ENCODE measurements around the gene TEX19. TPM values are rescaled to one million over a fixed set of nuclear protein-coding genes. Genes with fewer than 3 reads are reported as not detected.

The TEX19 gene
- total RNA-seq, 2 donors from 2014 or later = 0.46 to 0.48 TPM

- no peaks in the 10 kb centered on the region for H3K27me3 ChIP-seq (ENCODE audit: control insufficient read depth, insufficient read depth, low read length, poor library complexity, severe bottlenecking)
- Mint-ChIP-seq H3K9me3 (no peaks in the 10 kb centered on the region), H3K27ac (no peak overlapping the region), H3K4me3 (no peak overlapping the region), H3K36me3 (ENCODE audit: low read depth) (no peaks in the 10 kb centered on the region), H3K27me3 (ENCODE audit: insufficient read depth) (peaks cover 2% of the 10 kb centered on the region), H3K4me1 (no peaks in the 10 kb centered on the region)
- H3K9me3 ChIP-seq (ENCODE audit: control insufficient read depth, low read length) = no peaks in the 10 kb centered on the region
- TF ChIP-seq, protein P1, sequence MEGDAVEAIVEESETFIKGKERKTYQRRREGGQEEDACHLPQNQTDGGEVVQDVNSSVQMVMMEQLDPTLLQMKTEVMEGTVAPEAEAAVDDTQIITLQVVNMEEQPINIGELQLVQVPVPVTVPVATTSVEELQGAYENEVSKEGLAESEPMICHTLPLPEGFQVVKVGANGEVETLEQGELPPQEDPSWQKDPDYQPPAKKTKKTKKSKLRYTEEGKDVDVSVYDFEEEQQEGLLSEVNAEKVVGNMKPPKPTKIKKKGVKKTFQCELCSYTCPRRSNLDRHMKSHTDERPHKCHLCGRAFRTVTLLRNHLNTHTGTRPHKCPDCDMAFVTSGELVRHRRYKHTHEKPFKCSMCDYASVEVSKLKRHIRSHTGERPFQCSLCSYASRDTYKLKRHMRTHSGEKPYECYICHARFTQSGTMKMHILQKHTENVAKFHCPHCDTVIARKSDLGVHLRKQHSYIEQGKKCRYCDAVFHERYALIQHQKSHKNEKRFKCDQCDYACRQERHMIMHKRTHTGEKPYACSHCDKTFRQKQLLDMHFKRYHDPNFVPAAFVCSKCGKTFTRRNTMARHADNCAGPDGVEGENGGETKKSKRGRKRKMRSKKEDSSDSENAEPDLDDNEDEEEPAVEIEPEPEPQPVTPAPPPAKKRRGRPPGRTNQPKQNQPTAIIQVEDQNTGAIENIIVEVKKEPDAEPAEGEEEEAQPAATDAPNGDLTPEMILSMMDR (conservative IDR thresholded peaks at IDR 0.05) = no peak
- H3K36me3 ChIP-seq (ENCODE audit: control insufficient read depth, insufficient read depth, low read length) = no peaks in the 10 kb centered on the region
- no peaks in the 10 kb centered on the region for H3K4me1 ChIP-seq (ENCODE audit: control insufficient read depth, insufficient read depth, low read length)
- no peak overlapping the region for H3K27ac ChIP-seq (ENCODE audit: low read depth, low read length)
- WGBS, 2 experiments (ENCODE audit: insufficient coverage in 1 of 2, insufficient read length in 1 of 2) = 88 to 93% methylated on average over 8 to 32 of the region's 32 CpGs
- no peak overlapping the region for H3K4me3 ChIP-seq (ENCODE audit: low read length)
- DNase-seq = no peak
- H3K9ac ChIP-seq (ENCODE audit: extremely low read depth, low read length, poor library complexity, severe bottlenecking) = no peak overlapping the region
These were observed 44.1 kb upstream of the TEX19 start for GRCh38 chr17:82314727-82315605.

- WGBS, 2 experiments (ENCODE audit: insufficient coverage in 1 of 2, insufficient read length in 1 of 2) = 73 to 77% methylated on average over 22 to 36 of the region's 36 CpGs
- H3K9ac ChIP-seq (ENCODE audit: extremely low read depth, low read length, poor library complexity, severe bottlenecking) = no peak overlapping the region
- no peaks in the 10 kb centered on the region for H3K4me1 ChIP-seq (ENCODE audit: control insufficient read depth, insufficient read depth, low read length)
- no peaks in the 10 kb centered on the region for H3K4me1 Mint-ChIP-seq
- H3K27me3 Mint-ChIP-seq (ENCODE audit: insufficient read depth) = peaks cover 2% of the 10 kb centered on the region
- H3K4me3 ChIP-seq (ENCODE audit: low read length) = no peak overlapping the region
- no peak overlapping the region for H3K27ac ChIP-seq (ENCODE audit: low read depth, low read length)
- H3K27ac Mint-ChIP-seq = no peak overlapping the region
- TF ChIP-seq, protein P1 (conservative IDR thresholded peaks at IDR 0.05) = no peak
- DNase-seq = peak; percentile 81
- H3K9me3 Mint-ChIP-seq = no peaks in the 10 kb centered on the region
- H3K4me3 Mint-ChIP-seq = no peak overlapping the region
- no peaks in the 10 kb centered on the region for H3K36me3 Mint-ChIP-seq (ENCODE audit: low read depth)
- H3K9me3 ChIP-seq (ENCODE audit: control insufficient read depth, low read length) = no peaks in the 10 kb centered on the region
- no peaks in the 10 kb centered on the region for H3K27me3 ChIP-seq (ENCODE audit: control insufficient read depth, insufficient read depth, low read length, poor library complexity, severe bottlenecking)
- no peaks in the 10 kb centered on the region for H3K36me3 ChIP-seq (ENCODE audit: control insufficient read depth, insufficient read depth, low read length)
These were observed 43.2 kb upstream of the TEX19 start for GRCh38 chr17:82315703-82316358.

GRCh38 chr17:82316651-82317393 is 42.2 kb upstream of the TEX19 start:
- H3K27me3 Mint-ChIP-seq (ENCODE audit: insufficient read depth) = no peaks in the 10 kb centered on the region
- H3K27me3 ChIP-seq (ENCODE audit: control insufficient read depth, insufficient read depth, low read length, poor library complexity, severe bottlenecking) = no peaks in the 10 kb centered on the region
- no peaks in the 10 kb centered on the region for H3K4me1 ChIP-seq (ENCODE audit: control insufficient read depth, insufficient read depth, low read length)
- no peaks in the 10 kb centered on the region for H3K4me1 Mint-ChIP-seq
- no peak overlapping the region for H3K27ac Mint-ChIP-seq
- H3K9me3 Mint-ChIP-seq = no peaks in the 10 kb centered on the region
- H3K4me3 Mint-ChIP-seq = no peak overlapping the region
- WGBS, 2 experiments (ENCODE audit: insufficient coverage in 1 of 2, insufficient read length in 1 of 2) = 88 to 93% methylated on average over 15 to 29 of the region's 29 CpGs
- no peaks in the 10 kb centered on the region for H3K36me3 ChIP-seq (ENCODE audit: control insufficient read depth, insufficient read depth, low read length)
- H3K9ac ChIP-seq (ENCODE audit: extremely low read depth, low read length, poor library complexity, severe bottlenecking) = no peak overlapping the region
- no peak for DNase-seq
- H3K27ac ChIP-seq (ENCODE audit: low read depth, low read length) = no peak overlapping the region
- TF ChIP-seq, protein P1 (conservative IDR thresholded peaks at IDR 0.05) = no peak
- H3K9me3 ChIP-seq (ENCODE audit: control insufficient read depth, low read length) = no peaks in the 10 kb centered on the region
- H3K4me3 ChIP-seq (ENCODE audit: low read length) = no peak overlapping the region
- no peaks in the 10 kb centered on the region for H3K36me3 Mint-ChIP-seq (ENCODE audit: low read depth)
